Measurements from ENCODE around the gene YBX1. TPM values are rescaled to one million over a fixed set of nuclear protein-coding genes. Genes with fewer than 3 reads are reported as not detected.

Gene YBX1
- total RNA-seq, 2 donors from 2014 or later, result 801 to 826 TPM

Other genes with a start within 250 kb of the YBX1 start
- 1 to 10 TPM in 1 of 2 donors, under 1 TPM in 1; 0.26 to 3.4 TPM for gene ZMYND12, start 226.4 kb upstream of the YBX1 start, total RNA-seq
- gene PPCS, start 225.9 kb upstream of the YBX1 start, total RNA-seq, result 10 to 100 TPM; 36.8 to 42.6 TPM
- gene CCDC30, start 219.1 kb upstream of the YBX1 start, total RNA-seq, result under 1 TPM; 0.47 to 0.63 TPM
- 10 to 100 TPM; 18.2 to 24.9 TPM for gene PPIH, start 24.0 kb upstream of the YBX1 start, total RNA-seq
- gene CLDN19, start 57.8 kb downstream of the YBX1 start, total RNA-seq, result under 1 TPM in 1 of 2 donors, not detected in 1; 0.28 TPM
- 10 to 100 TPM; 11.3 to 15.6 TPM for gene P3H1, start 84.6 kb downstream of the YBX1 start, total RNA-seq
- 1 to 10 TPM; 3.0 to 3.6 TPM for gene C1orf50, start 84.8 kb downstream of the YBX1 start, total RNA-seq
- not detected for gene TMEM269, start 102.6 kb downstream of the YBX1 start, total RNA-seq
- gene ERMAP, start 134.7 kb downstream of the YBX1 start, total RNA-seq, result 1 to 10 TPM; 3.3 to 5.6 TPM
- gene SVBP, start 135.0 kb downstream of the YBX1 start, total RNA-seq, result 10 to 100 TPM; 14.5 to 22.1 TPM
- gene ZNF691, start 164.2 kb downstream of the YBX1 start, total RNA-seq, result 10 to 100 TPM; 10.2 to 11.6 TPM

All from right atrium auricular region (tissue), 2 donors.